ENCODE results near the gene GNG8. TPM values are rescaled to one million over a fixed set of nuclear protein-coding genes. Genes with fewer than 3 reads are reported as not detected.

Gene GNG8
- polyA plus RNA-seq, 1 of the 3 experiments (the other 2 are of a cell fraction): not detected

GRCh38 chr19:46656541-46656940 is 20.5 kb upstream of the GNG8 start:
- Histone ChIP-seq H3K9ac (no peak overlapping the region), H3K9me3 (no peaks in the 10 kb centered on the region), H3K4me2 (no peak overlapping the region), H3K27ac (ENCODE audit: low read depth in 2 of 2, low read length in 1 of 2) (no peak overlapping the region), H3K4me1 (ENCODE audit: control insufficient read depth in 1 of 2, insufficient read depth in 2 of 2, low read depth in 1 of 2, low read length in 1 of 2) (peaks cover 0 to 8% of the 10 kb centered on the region in 2 experiments; a peak in 1 of 4 replicates), H3K79me2 (ENCODE audit: insufficient read depth) (no peaks in the 10 kb centered on the region; the same call in 1 of the 2 replicates), H4K20me1 (ENCODE audit: insufficient read depth) (peaks cover 5% of the 10 kb centered on the region; the same call in 1 of the 2 replicates), H3F3A (replicated peaks; ENCODE audit: insufficient read depth) (peaks cover under 1% of the 10 kb centered on the region), H2AFZ (ENCODE audit: low read depth) (no peak overlapping the region), H3K4me3 (ENCODE audit: low read depth in 2 of 2, low read length in 1 of 2) (no peak overlapping the region), H3K36me3 (replicated peaks in 1 of 2; ENCODE audit: control insufficient read depth in 1 of 2, insufficient read depth in 2 of 2, low read length in 1 of 2) (peaks cover 0 to 6% of the 10 kb centered on the region in 2 experiments), H3K9me2 (no peaks in the 10 kb centered on the region), H3K27me3 (ENCODE audit: insufficient read depth) (no peaks in the 10 kb centered on the region)
- whole genome bisulfite sequencing (ENCODE audit: low lambda C conversion rate): 92% methylated on average over 5 of the region's 5 CpGs
- ChIA-PET CTCF (interaction anchor here (0.9 to 1.8 kb wide), 4 partner anchors 12 to 591 kb away, joined by 3 to 6 read pairs (median 4); no protein-coding TSS in a partner anchor), POLR2A (interaction anchor here (1.6 kb wide), 1 partner anchor 16 kb away, joined by 9 read pairs; no protein-coding TSS in a partner anchor)
- no peak for TF ChIP-seq CTCF (IDR thresholded peaks at IDR 0.05)
- no peak for TF ChIP-seq IRF3 (IDR thresholded peaks at IDR 0.05; ENCODE audit: low read depth, low read length)
- no peak for TF ChIP-seq ZBTB33 (IDR thresholded peaks at IDR 0.05; ENCODE audit: borderline replicate concordance, low read depth)
- TF ChIP-seq GABPA (IDR thresholded peaks at IDR 0.05; ENCODE audit: low read depth): no peak
- TF ChIP-seq JUND (IDR thresholded peaks at IDR 0.05): no peak
- no peak for DNase-seq

- Histone ChIP-seq H3K36me3 (replicated peaks in 1 of 2; ENCODE audit: control insufficient read depth in 1 of 2, insufficient read depth in 2 of 2, low read length in 1 of 2) (peaks cover 0 to 6% of the 10 kb centered on the region in 2 experiments), H3K9me2 (no peaks in the 10 kb centered on the region), H3K4me2 (no peak overlapping the region), H3K4me3 (ENCODE audit: low read depth in 2 of 2, low read length in 1 of 2) (no peak overlapping the region), H3K79me2 (ENCODE audit: insufficient read depth) (no peaks in the 10 kb centered on the region; the same call in 1 of the 2 replicates), H3K27me3 (ENCODE audit: insufficient read depth) (no peaks in the 10 kb centered on the region), H3F3A (replicated peaks; ENCODE audit: insufficient read depth) (no peaks in the 10 kb centered on the region), H3K27ac (ENCODE audit: low read depth in 2 of 2, low read length in 1 of 2) (no peak overlapping the region; a peak in 1 of 4 replicates), H3K9ac (no peak overlapping the region), H4K20me1 (ENCODE audit: insufficient read depth) (peaks cover 5% of the 10 kb centered on the region; the same call in 1 of the 2 replicates), H3K4me1 (ENCODE audit: control insufficient read depth in 1 of 2, insufficient read depth in 2 of 2, low read depth in 1 of 2, low read length in 1 of 2) (peaks cover 0 to 8% of the 10 kb centered on the region in 2 experiments; a peak in 1 of 4 replicates), H3K9me3 (no peaks in the 10 kb centered on the region), H2AFZ (ENCODE audit: low read depth) (no peak overlapping the region)
- WGBS (ENCODE audit: low lambda C conversion rate): 84% methylated on average over 13 of the region's 16 CpGs
- POLR2A ChIA-PET: no interaction called here
- TF ChIP-seq SMC3 (IDR thresholded peaks at IDR 0.05; ENCODE audit: low read depth, low read length): no peak
- TF ChIP-seq PBX3 (IDR thresholded peaks at IDR 0.05): no peak
- TF ChIP-seq CHD2 (IDR thresholded peaks at IDR 0.05; ENCODE audit: low read length, partially characterized antibody): no peak
- TF ChIP-seq USF2 (IDR thresholded peaks at IDR 0.05; ENCODE audit: borderline replicate concordance, low read depth, low read length): no peak
- TF ChIP-seq TCF12 (IDR thresholded peaks at IDR 0.05): no peak
- no peak for TF ChIP-seq FOXJ3 (CRISPR knock-in tag; IDR thresholded peaks at IDR 0.05)
- no peak for TF ChIP-seq ZBTB33 (IDR thresholded peaks at IDR 0.05; ENCODE audit: borderline replicate concordance, low read depth)
- TF ChIP-seq GATA2 (CRISPR knock-in tag; IDR thresholded peaks at IDR 0.05): no peak
- no peak for TF ChIP-seq MEF2A (IDR thresholded peaks at IDR 0.05; ENCODE audit: borderline replicate concordance, low read depth)
- TF ChIP-seq YY1 (IDR thresholded peaks at IDR 0.05; ENCODE audit: low read depth): no peak
- no peak for TF ChIP-seq IRF3 (IDR thresholded peaks at IDR 0.05; ENCODE audit: low read depth, low read length)
- TF ChIP-seq FOSL2 (IDR thresholded peaks at IDR 0.05; ENCODE audit: borderline replicate concordance, low read depth): no peak
- no peak for TF ChIP-seq ELF1 (IDR thresholded peaks at IDR 0.05)
- CTCF ChIA-PET: interaction anchor here (1.1 kb wide), 1 partner anchor 626 kb away, joined by 4 read pairs; no protein-coding TSS in a partner anchor
- no peak for DNase-seq
These were observed 18.7 kb upstream of the GNG8 start for GRCh38 chr19:46654621-46655152.
